ENCODE data around the gene FOXD4.
"Not testable (repeated sequence)": the region's sequence is repeated elsewhere in the genome, so short reads cannot be mapped to it uniquely, and the experiment has no call there.

The FOXD4 gene

GRCh38 chr9:93909-94308, 24.3 kb downstream of the FOXD4 start:
- not testable (repeated sequence) for DNase-seq

- DNase-seq, result not testable (repeated sequence)
Measured at GRCh38 chr9:90851-91250, 27.4 kb downstream of the FOXD4 start.

GRCh38 chr9:88396-89037, 29.7 kb downstream of the FOXD4 start:
- DNase-seq, result not testable (repeated sequence)

- not testable (repeated sequence) for DNase-seq
Measured at GRCh38 chr9:87860-88259, 30.4 kb downstream of the FOXD4 start.

GRCh38 chr9:87105-87504, 31.1 kb downstream of the FOXD4 start:
- DNase-seq, result not testable (repeated sequence)

GRCh38 chr9:86697-87096, 31.5 kb downstream of the FOXD4 start:
- not testable (repeated sequence) for DNase-seq

- not testable (repeated sequence) for DNase-seq
Measured at GRCh38 chr9:82932-83689, 35.1 kb downstream of the FOXD4 start.

- DNase-seq, result not testable (repeated sequence)
Measured at GRCh38 chr9:78333-78732, 39.9 kb downstream of the FOXD4 start.

GRCh38 chr9:76389-76788, 41.8 kb downstream of the FOXD4 start:
- not testable (repeated sequence) for DNase-seq

- DNase-seq, result not testable (repeated sequence)
Measured at GRCh38 chr9:73900-74525, 44.2 kb downstream of the FOXD4 start.

- DNase-seq, result peak; percentile 16
Measured at GRCh38 chr9:73076-73899, 44.9 kb downstream of the FOXD4 start.

Data from fibroblast of skin of back (primary cell).